GM18526 (cell line): ENCODE results near the gene DYNLT1.

ENCODE experiments used
- POLR2A ChIP-seq: IDR thresholded peaks from 3 replicates; pipeline ENCODE4 v1.6.1; 2011; ENCODE audit not compliant: insufficient read length; ENCODE audit errors: extremely low read depth

Gene DYNLT1

DNA sequence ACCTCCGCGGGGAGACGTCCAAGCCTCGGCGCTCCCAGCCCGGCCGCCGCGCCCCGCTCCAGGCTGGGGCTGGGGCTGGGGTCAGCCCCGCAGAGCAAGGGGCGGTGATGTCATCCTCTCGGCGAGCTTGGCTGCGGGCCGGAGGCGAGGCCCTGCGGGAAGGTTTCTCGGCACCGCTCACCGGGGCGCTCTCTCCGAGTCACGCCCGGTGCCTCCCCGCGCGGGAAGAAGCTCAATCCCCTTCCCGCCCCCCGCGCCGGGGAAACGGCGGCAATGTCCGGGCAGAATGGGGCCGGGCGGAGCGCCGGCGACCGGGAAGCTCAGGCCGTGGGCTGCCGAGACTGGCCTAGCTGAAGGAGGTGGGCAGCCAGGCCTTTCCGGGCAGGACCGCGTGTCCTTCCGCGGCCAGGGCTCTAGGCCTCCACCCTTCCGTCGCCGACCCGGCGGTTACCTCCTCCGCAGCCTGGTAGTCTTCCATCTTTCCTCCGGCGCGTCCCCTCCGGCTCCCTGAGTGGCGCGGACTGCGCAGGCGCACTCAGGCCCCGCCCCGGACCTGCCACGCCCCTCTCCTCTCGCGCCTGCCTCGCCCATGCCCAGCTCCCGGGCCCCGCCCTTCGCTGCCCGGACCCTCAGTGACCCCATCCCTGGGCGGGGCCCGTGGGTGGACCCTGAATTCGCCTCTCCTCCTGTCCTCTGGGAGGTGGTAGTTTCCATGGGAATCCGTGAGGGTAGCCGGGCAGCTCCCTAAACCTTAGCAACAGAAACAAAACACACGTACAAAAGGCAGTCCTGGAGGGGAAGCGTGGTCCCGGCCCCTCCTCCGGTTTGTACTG is at the start of gene DYNLT1:
Gene DYNLT1 (minus strand): TSS at position 513 of the 833 bp plus-strand sequence. CDS start 35 bp downstream, at position 478.
- TF ChIP-seq POLR2A: peak; percentile 86

- no peak for TF ChIP-seq POLR2A
These were observed 44.3 kb upstream of the DYNLT1 start for GRCh38 chr6:158688860-158689259.

DNA sequence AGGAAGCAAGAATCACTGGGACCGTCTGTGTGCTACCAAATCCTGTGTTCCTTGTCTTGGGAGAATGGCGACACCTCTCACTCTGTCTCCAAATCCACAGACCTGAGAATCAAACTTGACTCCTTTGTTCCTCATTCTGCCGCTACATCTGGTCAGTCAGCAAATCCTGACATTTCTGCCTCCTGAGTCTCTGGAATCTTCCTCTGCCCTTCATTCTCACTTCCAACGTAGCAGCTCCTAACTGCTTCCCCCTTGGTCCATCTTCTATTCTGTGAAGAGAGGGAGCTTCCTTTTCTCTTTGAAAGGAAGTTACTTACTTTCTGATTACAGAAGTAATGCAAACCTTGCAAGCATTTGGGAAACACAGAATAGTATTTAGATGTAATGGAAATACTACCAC is 43.0 kb upstream of the DYNLT1 start:
- no peak for TF ChIP-seq POLR2A

- TF ChIP-seq POLR2A: no peak
These were observed 42.3 kb upstream of the DYNLT1 start for GRCh38 chr6:158686791-158687381.

DNA sequence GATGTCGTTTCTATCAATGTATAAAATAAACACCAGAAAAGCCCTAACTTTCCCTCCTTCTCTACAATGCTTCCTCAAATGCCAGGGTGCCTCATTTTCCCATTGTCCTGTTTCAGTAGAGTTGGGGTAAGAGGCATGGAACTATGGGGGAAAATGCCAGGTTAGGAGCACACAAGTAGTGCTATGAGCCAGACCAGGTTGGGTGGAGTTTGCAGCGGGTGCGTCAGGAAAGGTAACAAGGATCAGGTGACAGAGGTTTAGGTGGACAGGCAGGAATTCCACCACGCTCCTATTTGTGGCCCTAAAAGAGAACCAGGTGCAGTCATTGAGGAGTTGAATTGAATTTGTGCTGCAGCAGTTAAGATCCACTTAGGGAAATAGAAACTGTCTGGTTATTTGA is 41.8 kb upstream of the DYNLT1 start:
- no peak for TF ChIP-seq POLR2A

DNA sequence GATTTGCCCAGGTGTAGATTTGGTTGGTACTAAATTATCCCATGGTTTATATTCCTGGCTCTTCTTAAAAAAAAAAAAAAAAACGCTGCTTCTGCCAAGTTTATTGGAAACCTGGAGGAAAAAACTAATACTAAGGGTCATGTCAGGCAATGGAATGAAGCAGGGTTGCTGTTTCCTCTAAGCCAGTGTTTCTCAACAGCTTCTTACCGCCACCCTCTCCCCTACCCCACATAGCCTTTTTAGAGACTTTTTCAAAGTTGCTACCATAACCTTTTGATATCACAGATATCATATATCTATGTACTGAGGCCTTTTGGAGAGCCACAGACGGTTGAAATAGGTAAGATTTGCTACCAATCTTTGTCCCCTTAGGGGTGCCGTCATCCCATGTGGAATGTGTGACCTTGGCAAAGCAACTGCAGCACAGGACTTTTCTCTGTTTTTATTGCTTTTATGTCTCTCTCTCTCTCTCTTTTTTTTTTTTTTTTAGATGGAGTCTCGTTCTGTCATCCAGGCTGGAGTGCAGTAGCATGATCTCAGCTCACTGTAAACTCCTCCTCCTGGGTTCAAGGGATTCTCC is 40.3 kb upstream of the DYNLT1 start:
- TF ChIP-seq POLR2A: no peak

DNA sequence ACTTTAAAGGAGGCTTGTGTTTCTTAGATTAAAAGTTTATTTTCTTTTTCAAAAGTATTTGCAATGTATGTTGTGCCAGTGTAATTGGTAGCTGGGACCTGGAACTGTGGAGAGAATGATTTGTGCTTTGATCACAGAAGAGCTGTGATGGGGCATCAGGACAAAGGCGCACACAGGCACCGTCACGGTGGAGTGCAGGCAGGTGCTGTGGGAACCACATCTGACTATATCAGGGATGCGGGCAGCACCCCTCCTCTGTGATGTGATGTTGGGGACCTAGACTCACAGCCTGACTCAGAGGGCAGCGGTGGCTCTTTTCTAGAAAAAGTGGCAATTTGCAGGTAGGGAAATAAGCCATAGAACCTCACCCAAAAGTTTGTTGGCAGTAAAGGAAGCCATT is 39.8 kb upstream of the DYNLT1 start:
- no peak for TF ChIP-seq POLR2A

- no peak for TF ChIP-seq POLR2A
These were observed 35.9 kb upstream of the DYNLT1 start for GRCh38 chr6:158680481-158680880.

DNA sequence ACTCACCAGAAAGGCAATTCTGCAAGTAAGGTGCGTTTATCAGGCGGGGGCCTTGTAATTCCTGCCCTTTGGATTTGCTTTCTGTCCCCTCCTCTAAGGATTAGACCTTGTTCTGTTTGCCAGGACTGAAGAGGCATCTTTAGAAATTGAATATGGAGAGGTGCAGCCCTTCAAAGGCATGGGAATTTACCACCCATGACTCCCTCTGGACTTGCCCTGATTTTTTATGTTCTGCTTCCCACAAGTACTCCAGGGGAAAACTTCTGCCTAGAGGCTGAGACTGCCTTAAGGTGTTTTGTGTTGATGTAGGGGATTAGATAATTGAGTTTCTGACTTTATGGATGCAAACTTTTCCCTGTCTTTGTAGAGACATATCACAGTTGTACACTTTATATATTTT is 35.5 kb upstream of the DYNLT1 start:
- TF ChIP-seq POLR2A: no peak

GRCh38 chr6:158677906-158678578 is 33.5 kb upstream of the DYNLT1 start:
- no peak for TF ChIP-seq POLR2A

DNA sequence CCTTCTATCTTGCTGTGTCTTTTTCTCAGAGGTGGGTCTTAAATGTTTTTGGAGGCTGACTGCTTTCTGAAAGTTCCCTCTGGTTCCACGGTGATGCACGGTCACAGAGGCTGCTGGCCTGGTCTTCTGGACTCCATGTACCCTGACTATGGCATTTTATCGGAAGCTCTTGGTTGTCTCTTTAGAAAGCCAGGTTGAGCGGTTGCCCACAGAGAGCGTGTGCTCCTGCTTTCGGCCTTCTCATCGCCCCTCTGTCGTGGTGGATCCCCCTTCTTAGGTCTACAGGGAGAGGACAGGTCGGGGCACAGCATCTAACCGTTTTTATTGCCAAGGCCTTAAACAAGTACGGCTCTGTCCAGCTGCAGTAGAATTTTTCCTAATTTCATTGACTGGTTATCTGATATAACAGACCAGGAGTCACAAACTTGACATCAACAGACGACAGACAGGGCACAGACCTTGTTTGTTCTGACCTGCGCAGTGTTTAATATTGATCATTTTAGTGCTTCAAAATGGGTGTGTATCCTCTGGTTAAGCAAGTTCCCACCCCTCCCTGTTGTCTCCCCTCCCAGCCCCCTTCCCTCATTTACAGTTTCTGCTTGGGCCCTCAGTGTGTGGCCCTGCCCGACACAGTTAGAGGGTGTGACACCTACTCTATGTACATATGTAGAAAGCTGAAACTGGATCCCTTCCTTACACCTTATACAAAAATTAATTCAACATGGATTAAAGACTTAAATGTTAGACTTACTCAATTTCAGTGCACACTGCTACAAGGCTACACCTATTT is 30.0 kb upstream of the DYNLT1 start:
- no peak for TF ChIP-seq POLR2A

- TF ChIP-seq POLR2A: no peak
These were observed 28.2 kb upstream of the DYNLT1 start for GRCh38 chr6:158672726-158673125.

- TF ChIP-seq POLR2A: no peak
These were observed 24.8 kb upstream of the DYNLT1 start for GRCh38 chr6:158669145-158670035.

DNA sequence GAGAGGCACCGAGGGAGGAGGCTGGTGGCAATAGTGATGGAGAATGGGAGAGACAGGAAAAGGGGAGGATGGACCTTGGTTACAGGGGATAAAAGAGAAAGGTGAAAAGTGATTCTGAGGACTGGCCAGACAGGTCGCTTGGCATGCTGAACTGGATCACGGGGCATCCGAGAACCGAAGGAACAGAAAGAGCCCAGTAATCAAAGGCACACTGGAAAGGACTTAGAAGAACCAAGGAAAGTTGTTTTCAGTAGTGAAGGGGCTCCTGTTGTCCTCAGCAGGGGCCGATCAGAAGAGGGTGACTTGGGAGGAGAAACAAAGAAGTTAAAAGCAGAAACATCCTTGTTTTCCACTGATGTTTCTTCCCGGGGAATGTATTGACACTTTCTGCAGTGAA is 24.2 kb upstream of the DYNLT1 start:
- TF ChIP-seq POLR2A: no peak
